GM18873 (cell line): ENCODE results near the gene PTP4A1.
"Not testable (repeated sequence)": the region's sequence is repeated elsewhere in the genome, so short reads cannot be mapped to it uniquely, and the experiment has no call there.

Experiments
- ATAC-seq: cut with Tn5 transposase; IDR thresholded peaks from one replicate; pipeline ENCODE4 v1.9.1; 2021; ENCODE audit warnings: mild to moderate bottlenecking, moderate library complexity, moderate number of reproducible peaks; ENCODE audit not compliant: unreplicated experiment, low FRiP score

PTP4A1 gene

DNA sequence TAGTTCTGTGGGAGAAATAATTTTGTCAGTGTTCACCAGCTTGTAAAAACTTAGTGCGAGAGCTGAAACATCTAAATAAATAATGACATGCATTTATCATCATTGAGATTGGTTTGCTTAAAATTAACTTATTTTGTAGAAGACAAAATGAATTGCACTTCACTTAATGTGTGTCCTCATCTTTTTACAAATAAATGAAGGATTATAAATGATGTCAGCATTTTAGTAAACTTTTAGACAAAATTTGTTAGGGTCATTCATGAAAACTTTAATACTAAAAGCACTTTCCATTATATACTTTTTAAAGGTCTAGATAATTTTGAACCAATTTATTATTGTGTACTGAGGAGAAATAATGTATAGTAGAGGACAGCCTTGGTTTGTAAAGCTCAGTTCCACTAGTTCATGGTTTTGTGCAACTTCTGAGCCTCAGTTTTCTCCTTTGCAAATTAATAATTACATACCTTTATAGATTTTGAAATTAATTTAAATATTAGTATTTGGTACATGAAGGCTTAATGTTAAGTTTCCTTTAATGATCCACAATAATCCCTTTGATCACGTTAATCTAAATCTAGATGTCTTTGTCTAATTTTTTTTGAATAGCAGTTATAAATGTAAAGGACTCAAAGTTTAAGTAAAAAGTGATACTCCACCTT is 9.2 kb downstream of the PTP4A1 start:
- ATAC-seq = no peak

DNA sequence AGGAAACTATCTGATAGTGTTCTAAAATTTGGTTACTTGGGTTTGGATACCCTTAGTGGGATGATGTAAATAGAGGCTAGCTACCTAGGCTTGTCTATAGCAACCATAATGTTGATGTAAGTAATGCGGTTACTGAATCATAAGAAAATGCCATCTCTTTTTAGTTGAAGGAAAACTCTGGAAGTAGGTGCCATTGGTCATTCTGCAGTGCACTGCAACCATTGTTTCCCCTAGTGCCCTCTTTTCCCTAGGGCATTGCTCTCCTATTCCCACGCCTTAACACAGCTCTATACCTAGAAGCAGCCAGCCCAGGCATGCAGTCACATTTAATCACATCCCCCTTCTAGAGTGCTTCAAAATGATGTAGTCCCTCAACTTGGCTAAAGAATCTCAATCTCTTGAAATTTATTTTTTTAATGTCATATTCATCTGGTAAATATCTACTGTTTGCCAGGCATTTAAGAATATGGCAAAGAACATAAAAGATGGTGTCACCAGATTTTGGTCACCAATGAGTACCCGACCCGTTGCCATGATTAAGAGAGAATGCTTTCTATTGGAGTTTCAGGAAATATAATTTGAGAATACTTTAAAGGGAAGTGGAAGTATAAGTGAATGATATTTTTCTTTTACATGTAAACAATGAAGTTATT is 10.4 kb downstream of the PTP4A1 start:
- no peak for ATAC-seq

DNA sequence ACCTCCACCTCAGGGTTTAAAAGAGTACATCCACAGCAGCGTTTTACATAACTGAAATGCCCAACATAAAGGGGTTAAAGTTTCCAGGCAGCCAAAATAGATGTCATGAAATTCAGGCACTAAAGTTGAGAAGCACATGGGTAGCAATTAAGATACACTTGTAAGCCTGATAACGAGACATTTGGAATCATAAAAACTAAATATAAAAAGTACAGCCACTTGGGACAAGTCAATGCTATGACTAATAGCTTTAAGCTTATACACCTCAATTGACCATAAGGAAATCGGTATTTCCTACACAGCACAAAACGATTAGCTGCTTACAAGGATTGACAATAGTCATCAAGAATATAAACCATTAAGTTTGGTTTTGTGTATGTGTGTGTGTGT is 11.8 kb downstream of the PTP4A1 start:
- no peak for ATAC-seq

DNA sequence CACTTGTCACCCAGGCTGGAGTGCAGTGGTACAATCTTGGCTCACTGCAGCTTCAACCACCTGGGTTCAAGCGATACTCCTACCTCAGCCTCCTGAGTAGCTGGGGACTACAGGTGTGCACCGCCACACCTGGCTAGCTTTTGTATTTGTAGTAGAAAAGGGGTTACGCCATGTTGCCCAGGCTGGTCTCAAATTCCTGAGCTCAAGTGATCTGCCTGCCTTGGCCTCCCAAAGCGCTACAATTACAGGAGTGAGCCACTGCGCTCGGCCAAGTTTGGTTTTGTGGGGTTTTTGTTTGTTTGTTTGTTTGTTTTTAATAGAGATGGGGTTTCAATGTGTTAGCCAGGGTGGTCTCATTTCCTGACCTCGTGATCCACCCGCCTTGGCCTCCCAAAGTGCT is 12.3 kb downstream of the PTP4A1 start:
- no peak for ATAC-seq

DNA sequence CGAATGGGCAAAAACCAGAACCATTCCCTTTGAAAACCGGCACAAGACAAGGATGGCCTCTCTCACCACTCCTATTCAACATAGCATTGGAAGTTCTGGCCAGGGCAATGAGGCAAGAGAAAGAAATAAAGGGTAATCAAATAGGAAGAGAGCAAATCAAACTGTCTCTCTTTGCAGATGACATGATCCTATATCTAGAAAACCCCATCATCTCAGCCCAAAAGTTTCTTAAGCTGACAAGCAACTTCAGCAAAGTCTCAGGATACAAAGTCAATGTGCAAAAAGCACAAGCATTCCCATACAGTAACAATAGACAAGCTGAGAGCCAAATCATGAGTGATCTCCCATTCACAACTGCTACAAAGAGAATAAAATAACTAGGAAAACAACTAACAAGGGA is 13.4 kb downstream of the PTP4A1 start:
- ATAC-seq = not testable (repeated sequence)

DNA sequence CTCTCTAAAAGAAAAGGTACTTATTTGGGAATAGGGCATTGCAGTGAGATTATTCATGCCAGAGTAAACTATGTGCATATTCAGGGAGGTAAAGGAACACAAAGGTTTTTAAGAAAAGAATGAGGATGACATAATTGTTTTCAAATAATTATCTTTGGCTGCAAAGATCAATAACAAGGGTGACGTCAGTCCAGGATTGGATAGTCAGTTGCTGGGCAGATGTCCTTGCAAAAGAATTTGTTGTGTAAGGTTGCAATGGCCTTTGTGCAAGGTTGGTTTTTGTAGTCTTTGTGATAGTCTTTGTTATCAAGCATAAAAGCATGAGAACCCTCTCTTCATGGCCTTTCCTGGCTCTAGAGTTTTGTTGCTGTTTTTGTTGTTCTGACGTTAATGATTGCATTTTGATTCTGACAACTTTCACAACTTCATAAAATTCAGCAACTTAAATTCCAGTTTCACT is 17.7 kb downstream of the PTP4A1 start:
- ATAC-seq = no peak

DNA sequence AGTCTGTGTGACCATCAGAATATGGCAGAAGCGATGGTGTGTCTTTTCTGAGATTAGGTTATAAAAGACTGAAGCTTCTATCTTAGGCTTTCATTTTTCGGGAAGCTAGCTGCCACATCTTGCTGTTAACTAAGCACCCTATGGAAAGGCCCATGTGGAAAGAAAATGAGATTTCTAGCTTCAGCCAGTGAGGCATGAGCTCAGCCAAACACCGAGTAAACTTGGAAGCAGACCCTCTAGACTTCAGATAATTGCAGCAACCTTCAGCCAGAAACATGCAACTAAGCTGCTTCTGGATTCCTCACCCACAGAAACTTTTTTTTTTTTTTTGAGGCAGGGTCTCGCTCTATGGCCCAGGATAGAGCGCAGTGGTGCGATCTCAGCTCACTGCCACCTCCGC is 20.6 kb downstream of the PTP4A1 start:
- ATAC-seq = no peak

DNA sequence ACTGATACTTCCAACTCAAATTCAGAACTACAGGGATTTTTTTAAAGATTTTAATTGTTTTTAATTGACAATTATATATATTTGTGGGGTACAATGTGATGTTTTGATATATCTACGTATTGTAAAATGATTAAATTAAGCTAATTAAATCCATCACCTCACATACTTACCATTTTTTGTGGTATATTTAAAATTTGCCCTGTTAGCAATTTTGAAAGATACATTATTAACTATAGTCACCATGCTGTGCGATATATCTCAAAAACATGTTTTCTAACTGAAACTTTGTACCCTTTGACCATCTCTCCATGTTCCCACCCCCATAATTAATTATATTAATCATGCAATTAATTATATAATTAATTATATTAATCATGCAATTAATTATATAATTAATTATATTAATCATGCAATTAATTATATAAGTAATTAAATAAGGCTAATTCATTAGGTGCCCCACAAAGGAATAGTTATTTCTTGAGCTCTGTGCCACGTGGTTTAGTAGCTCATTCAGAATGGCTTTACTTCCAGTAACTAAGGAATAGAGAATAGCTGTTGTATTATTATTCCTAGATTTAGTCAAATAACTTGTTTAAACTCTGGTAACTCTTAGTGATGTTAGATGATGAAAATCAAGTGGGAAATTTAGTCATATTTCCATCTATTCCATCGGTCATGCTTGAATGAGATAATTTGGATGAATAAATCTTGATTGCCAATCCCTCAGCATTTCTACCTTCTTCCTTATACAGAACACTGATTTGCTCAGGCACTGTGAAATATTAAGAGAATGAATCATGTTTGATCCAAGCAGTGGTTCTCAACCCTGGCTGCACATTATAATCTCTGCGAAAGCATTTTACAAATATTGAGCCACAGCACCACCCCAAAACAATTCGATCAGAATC is 25.1 kb downstream of the PTP4A1 start:
- ATAC-seq = no peak

- ATAC-seq = peak; percentile 100
Measured at GRCh38 chr6:63598049-63599036, 26.1 kb downstream of the PTP4A1 start.

- no peak for ATAC-seq
Measured at GRCh38 chr6:63599243-63599642, 27.0 kb downstream of the PTP4A1 start.

DNA sequence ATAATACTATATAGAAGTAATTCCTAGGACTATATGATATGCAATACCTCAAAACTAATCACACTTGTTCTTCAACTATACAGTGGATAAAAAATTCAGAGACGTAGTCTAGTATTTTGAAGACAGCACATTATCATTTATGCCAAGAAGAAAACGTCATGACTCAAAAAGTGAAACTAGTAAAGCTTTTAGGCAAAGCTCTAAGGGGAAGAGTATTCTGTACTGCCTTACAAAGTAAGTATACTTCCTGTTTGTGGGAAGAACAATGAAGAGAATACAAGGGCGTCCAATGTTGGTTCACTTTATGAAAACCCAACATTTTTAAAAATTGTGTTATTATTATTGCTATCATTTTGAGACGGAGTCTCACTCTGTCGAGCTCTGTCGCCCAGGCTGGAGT is 27.9 kb downstream of the PTP4A1 start:
- no peak for ATAC-seq

GRCh38 chr6:63609231-63609630 is 37.0 kb downstream of the PTP4A1 start:
- ATAC-seq = no peak

- no peak for ATAC-seq
Measured at GRCh38 chr6:63610944-63611343, 38.7 kb downstream of the PTP4A1 start.

- ATAC-seq = no peak
Measured at GRCh38 chr6:63611560-63611959, 39.3 kb downstream of the PTP4A1 start.

DNA sequence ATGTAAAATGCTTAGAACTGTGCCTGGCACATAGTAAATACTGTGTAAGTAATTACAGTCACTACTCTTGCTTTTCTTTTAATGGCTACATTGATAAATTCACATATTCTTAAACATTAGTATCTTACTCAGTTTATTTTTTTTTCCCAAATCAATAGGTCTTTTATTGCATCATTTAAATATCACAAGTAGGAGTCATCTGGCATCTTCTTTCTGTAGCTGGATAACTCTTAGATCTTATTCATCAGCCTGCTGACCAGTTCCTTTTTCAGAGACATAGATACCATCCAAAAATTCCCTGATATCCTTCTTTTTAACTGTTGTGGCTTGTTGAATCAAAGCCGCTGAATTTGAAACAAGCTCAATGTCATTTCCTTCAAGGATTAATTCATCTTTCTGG is 43.3 kb downstream of the PTP4A1 start:
- no peak for ATAC-seq
